ENCODE results near the gene SCAANT1. TPM values are rescaled to one million over a fixed set of nuclear protein-coding genes. Genes with fewer than 3 reads are reported as not detected.

The SCAANT1 gene
- total and polyA plus RNA-seq, 4 donors = not detected

DNA sequence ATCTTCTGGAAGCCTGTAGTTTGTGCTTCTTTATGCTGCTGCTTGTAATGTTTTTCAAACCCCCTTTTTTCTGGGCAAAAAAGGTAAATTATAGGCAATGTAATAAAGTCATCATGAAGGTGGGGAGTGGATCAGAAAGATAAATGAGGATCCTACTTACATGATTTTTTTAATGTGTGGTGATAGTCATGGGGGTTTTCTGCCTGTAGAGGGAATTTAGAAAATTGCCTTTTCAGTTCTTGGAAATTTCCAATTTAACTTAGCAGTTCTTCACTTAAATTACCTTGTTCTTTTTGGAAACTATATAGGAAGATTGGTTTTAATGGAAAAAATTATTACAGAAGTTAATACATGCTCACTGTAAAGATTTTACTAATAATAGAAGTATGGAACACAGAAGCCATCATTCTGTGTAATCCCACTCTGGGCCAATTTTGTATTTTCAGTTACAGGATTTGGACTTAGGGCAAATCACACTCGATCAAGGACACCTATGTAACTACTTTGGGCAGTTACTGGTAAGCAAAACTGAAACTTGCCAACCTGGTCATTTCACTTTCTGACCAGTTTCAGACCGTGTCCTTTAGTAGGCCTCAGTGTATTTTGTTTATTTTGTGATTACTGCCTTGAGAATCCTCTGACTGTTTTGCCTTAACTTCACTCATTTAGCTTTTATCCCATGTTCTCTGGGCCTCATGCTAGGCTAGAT lies 10.5 kb upstream of the SCAANT1 start:
- Histone ChIP-seq H3K36me3 (ENCODE audit: control insufficient read depth in 4 of 4, insufficient read depth in 3 of 4, low read depth in 1 of 4, low read length in 3 of 4) (peaks cover 3 to 8% (median 5%) of the 10 kb centered on the region in 4 donors), H3K4me1 (ENCODE audit: control insufficient read depth in 4 of 4, insufficient read depth in 4 of 4, low read length in 3 of 4) (peaks cover 0 to 23% (median 19%) of the 10 kb centered on the region in 4 donors), H3K4me3 (ENCODE audit: low read depth in 1 of 3, low read length in 3 of 3) (no peak overlapping the region), H3K9me3 (ENCODE audit: control insufficient read depth in 4 of 4, low read length in 3 of 4) (no peaks in the 10 kb centered on the region), H3K27me3 (ENCODE audit: control insufficient read depth in 4 of 4, insufficient read depth in 4 of 4, low read length in 3 of 4) (no peaks in the 10 kb centered on the region), H3K9ac (ENCODE audit: low read depth in 1 of 2, low read length in 2 of 2) (peak overlapping the region in 1 of 2 donors; percentile 37), H3K27ac (ENCODE audit: low read depth in 1 of 2, low read length in 2 of 2) (peak overlapping the region; percentile 75 to 90)
- TF ChIP-seq FOXA2 (IDR thresholded peaks at IDR 0.05) = no peak
- TF ChIP-seq RAD21 (IDR thresholded peaks at IDR 0.05) = no peak
- no peak for TF ChIP-seq TAF1 (conservative IDR thresholded peaks at IDR 0.05)
- peak; percentile 51 for TF ChIP-seq SP1 (IDR thresholded peaks at IDR 0.05)
- TF ChIP-seq, protein P1, sequence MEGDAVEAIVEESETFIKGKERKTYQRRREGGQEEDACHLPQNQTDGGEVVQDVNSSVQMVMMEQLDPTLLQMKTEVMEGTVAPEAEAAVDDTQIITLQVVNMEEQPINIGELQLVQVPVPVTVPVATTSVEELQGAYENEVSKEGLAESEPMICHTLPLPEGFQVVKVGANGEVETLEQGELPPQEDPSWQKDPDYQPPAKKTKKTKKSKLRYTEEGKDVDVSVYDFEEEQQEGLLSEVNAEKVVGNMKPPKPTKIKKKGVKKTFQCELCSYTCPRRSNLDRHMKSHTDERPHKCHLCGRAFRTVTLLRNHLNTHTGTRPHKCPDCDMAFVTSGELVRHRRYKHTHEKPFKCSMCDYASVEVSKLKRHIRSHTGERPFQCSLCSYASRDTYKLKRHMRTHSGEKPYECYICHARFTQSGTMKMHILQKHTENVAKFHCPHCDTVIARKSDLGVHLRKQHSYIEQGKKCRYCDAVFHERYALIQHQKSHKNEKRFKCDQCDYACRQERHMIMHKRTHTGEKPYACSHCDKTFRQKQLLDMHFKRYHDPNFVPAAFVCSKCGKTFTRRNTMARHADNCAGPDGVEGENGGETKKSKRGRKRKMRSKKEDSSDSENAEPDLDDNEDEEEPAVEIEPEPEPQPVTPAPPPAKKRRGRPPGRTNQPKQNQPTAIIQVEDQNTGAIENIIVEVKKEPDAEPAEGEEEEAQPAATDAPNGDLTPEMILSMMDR (IDR thresholded peaks at IDR 0.05; ENCODE audit: low read depth, low read length, missing input control) = no peak
- peak; percentile 80 to 86 for TF ChIP-seq HNF4A (conservative IDR thresholded peaks at IDR 0.05)
- no peak for TF ChIP-seq EGR1 (IDR thresholded peaks at IDR 0.05; ENCODE audit: low read depth in 2 of 2)
- peak; percentile 38 for TF ChIP-seq YY1 (IDR thresholded peaks at IDR 0.05)
- TF ChIP-seq, protein P2, sequence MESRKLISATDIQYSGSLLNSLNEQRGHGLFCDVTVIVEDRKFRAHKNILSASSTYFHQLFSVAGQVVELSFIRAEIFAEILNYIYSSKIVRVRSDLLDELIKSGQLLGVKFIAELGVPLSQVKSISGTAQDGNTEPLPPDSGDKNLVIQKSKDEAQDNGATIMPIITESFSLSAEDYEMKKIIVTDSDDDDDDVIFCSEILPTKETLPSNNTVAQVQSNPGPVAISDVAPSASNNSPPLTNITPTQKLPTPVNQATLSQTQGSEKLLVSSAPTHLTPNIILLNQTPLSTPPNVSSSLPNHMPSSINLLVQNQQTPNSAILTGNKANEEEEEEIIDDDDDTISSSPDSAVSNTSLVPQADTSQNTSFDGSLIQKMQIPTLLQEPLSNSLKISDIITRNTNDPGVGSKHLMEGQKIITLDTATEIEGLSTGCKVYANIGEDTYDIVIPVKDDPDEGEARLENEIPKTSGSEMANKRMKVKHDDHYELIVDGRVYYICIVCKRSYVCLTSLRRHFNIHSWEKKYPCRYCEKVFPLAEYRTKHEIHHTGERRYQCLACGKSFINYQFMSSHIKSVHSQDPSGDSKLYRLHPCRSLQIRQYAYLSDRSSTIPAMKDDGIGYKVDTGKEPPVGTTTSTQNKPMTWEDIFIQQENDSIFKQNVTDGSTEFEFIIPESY (IDR thresholded peaks at IDR 0.05) = peak; percentile 57
- no peak for TF ChIP-seq JUND (IDR thresholded peaks at IDR 0.05)
- TF ChIP-seq, protein P3, sequence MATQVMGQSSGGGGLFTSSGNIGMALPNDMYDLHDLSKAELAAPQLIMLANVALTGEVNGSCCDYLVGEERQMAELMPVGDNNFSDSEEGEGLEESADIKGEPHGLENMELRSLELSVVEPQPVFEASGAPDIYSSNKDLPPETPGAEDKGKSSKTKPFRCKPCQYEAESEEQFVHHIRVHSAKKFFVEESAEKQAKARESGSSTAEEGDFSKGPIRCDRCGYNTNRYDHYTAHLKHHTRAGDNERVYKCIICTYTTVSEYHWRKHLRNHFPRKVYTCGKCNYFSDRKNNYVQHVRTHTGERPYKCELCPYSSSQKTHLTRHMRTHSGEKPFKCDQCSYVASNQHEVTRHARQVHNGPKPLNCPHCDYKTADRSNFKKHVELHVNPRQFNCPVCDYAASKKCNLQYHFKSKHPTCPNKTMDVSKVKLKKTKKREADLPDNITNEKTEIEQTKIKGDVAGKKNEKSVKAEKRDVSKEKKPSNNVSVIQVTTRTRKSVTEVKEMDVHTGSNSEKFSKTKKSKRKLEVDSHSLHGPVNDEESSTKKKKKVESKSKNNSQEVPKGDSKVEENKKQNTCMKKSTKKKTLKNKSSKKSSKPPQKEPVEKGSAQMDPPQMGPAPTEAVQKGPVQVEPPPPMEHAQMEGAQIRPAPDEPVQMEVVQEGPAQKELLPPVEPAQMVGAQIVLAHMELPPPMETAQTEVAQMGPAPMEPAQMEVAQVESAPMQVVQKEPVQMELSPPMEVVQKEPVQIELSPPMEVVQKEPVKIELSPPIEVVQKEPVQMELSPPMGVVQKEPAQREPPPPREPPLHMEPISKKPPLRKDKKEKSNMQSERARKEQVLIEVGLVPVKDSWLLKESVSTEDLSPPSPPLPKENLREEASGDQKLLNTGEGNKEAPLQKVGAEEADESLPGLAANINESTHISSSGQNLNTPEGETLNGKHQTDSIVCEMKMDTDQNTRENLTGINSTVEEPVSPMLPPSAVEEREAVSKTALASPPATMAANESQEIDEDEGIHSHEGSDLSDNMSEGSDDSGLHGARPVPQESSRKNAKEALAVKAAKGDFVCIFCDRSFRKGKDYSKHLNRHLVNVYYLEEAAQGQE (IDR thresholded peaks at IDR 0.05) = peak; percentile 23
- TF ChIP-seq, protein P4, sequence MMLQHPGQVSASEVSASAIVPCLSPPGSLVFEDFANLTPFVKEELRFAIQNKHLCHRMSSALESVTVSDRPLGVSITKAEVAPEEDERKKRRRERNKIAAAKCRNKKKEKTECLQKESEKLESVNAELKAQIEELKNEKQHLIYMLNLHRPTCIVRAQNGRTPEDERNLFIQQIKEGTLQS (IDR thresholded peaks at IDR 0.05) = no peak
- TF ChIP-seq, protein P5, sequence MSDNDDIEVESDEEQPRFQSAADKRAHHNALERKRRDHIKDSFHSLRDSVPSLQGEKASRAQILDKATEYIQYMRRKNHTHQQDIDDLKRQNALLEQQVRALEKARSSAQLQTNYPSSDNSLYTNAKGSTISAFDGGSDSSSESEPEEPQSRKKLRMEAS (IDR thresholded peaks at IDR 0.05) = no peak
- no peak for TF ChIP-seq GABPA (IDR thresholded peaks at IDR 0.05 in 1 of 2, conservative IDR thresholded peaks at IDR 0.05 in 1 of 2)
- TF ChIP-seq NR2F2 (IDR thresholded peaks at IDR 0.05) = no peak
- no peak for TF ChIP-seq FOXA1 (IDR thresholded peaks at IDR 0.05)
- peak in 1 of 2 donors; percentile 46 for TF ChIP-seq RXRA (IDR thresholded peaks at IDR 0.05)
- no peak for TF ChIP-seq HNF4G (IDR thresholded peaks at IDR 0.05)
- no peak for DNase-seq (ENCODE audit: low spot score)
- 29% methylated on average over 2 of the region's 2 CpGs for WGBS

All from liver (tissue), 9 donors.